SK-N-SH treated with all-trans-retinoic acid at 6 μM for 48 hours (cell line): ENCODE data around the gene MOGAT3.

Source experiments
- ATAC-seq: fragments of 200-7000 bp; cut with Tn5 transposase; 3 replicates; pipeline ENCODE4 v1.9.1; 2020; ENCODE audit warnings: mild to moderate bottlenecking, moderate library complexity
- BACH2 ChIP-seq: fragments of 250-450 bp; sonication (Bioruptor Pico); IDR thresholded peaks from 2 replicates; pipeline ENCODE4 v1.9.0; 2021; ENCODE audit warnings: mild to moderate bottlenecking, borderline replicate concordance
- CSDC2 ChIP-seq: fragments of 250-450 bp; sonication (Bioruptor Pico); IDR thresholded peaks from 2 replicates; pipeline ENCODE4 v1.5.0; 2020; ENCODE audit warnings: mild to moderate bottlenecking, moderate library complexity
- GLIS3 ChIP-seq: fragments of 250-450 bp; sonication (Bioruptor Pico); IDR thresholded peaks from 2 replicates; pipeline ENCODE4 v1.5.0; 2020; ENCODE audit warnings: mild to moderate bottlenecking, moderate library complexity
- ISL1 ChIP-seq: fragments of 250-450 bp; sonication (Bioruptor Pico); IDR thresholded peaks from 2 replicates; pipeline ENCODE4 v2.1.2; 2022; ENCODE audit warnings: mild to moderate bottlenecking, moderate library complexity
- TCF4 ChIP-seq: fragments of 250-450 bp; sonication (Bioruptor Pico); IDR thresholded peaks from 2 replicates; pipeline ENCODE4 v1.8.0; 2021; ENCODE audit warnings: mild to moderate bottlenecking, moderate library complexity, borderline replicate concordance
- ZFP3 ChIP-seq: fragments of 250-450 bp; sonication (Bioruptor Pico); IDR thresholded peaks from 2 replicates; pipeline ENCODE4 v1.5.0; 2020; ENCODE audit warnings: mild to moderate bottlenecking, moderate library complexity
- ZNF565 ChIP-seq: fragments of 450-650 bp; formaldehyde crosslinking; conservative IDR thresholded peaks from 2 replicates; pipeline ENCODE4 v1.5.0; 2020; ENCODE audit warnings: low read depth, mild to moderate bottlenecking, moderate library complexity
- ZNF70 ChIP-seq: fragments of 450-650 bp; formaldehyde crosslinking; IDR thresholded peaks from 2 replicates; pipeline ENCODE4 v1.5.0; 2020; ENCODE audit warnings: mild to moderate bottlenecking, moderate library complexity
- ZNF8 ChIP-seq: fragments of 450-650 bp; formaldehyde crosslinking; IDR thresholded peaks from 2 replicates; pipeline ENCODE4 v1.5.0; 2020; ENCODE audit warnings: mild to moderate bottlenecking, moderate library complexity
- TF ChIP-seq, protein P1 (sequence below): fragments of 250-450 bp; sonication (Bioruptor Pico); IDR thresholded peaks from 2 replicates; pipeline ENCODE4 v1.5.1; 2021; ENCODE audit warnings: mild to moderate bottlenecking, moderate library complexity
- TF ChIP-seq, protein P2 (sequence below): fragments of 250-450 bp; sonication (Bioruptor Pico); IDR thresholded peaks from 2 replicates; pipeline ENCODE4 v1.8.0; 2020; ENCODE audit warnings: mild to moderate bottlenecking, moderate library complexity, borderline replicate concordance
- TF ChIP-seq, protein P3 (sequence below): fragments of 250-450 bp; sonication (Bioruptor Pico); IDR thresholded peaks from 2 replicates; pipeline ENCODE4 v1.5.1; 2020; ENCODE audit warnings: low read depth, mild to moderate bottlenecking, moderate library complexity
- TF ChIP-seq, protein P4 (sequence below): fragments of 250-450 bp; sonication (Bioruptor Pico); IDR thresholded peaks from 2 replicates; pipeline ENCODE4 v1.8.0; 2021; ENCODE audit warnings: low read depth, mild to moderate bottlenecking, moderate library complexity, borderline replicate concordance
- TF ChIP-seq, protein P5 (sequence below): fragments of 250-450 bp; sonication (Bioruptor Pico); IDR thresholded peaks from 2 replicates; pipeline ENCODE4 v1.5.0; 2020; ENCODE audit warnings: mild to moderate bottlenecking, moderate library complexity

The MOGAT3 gene

DNA sequence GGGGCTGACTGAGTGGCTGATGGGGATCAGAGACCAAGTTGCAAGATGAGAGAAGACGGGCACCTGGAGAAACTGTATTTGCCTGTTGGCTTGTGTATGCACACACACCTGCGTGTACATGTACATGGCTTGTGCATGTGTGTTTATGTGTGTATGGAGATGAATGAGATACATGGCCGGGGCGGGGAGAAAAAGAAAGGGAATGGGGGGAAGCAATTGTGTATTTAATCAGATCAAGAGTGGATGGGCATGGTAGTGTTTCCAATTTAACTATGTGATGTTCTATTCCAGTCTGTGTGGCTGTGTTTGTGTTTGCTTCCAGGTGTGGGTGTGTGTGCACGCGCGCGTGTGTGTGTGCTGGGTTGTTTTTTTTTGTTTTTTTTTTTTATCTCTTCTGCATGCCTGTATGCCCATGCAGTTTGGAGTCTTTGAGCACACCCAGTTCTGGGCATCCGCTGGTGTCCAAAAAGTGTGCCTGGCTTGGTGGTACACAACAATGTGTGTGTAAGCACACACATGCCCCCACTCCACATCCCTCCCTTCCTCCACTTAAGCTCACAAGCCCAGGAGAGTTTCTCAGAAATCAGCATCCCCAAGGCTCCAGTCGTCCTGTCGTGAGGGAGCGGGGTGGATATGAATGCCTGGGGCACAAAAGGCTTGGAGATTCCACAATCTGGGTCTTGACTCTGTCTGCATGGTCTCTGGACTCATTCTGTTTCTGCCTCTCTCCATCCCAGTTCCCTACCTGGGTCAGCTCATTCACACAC, 33.0 kb downstream of the MOGAT3 start:
- no peak for ATAC-seq
- TF ChIP-seq ZNF8 (CRISPR knock-in tag) (no peak), TCF4 (CRISPR knock-in tag) (peak; percentile 7; the same call in 1 of the 2 replicates), GLIS3 (0 out of 2 replicates have a peak, but pooled peaks have one; percentile 42)

DNA sequence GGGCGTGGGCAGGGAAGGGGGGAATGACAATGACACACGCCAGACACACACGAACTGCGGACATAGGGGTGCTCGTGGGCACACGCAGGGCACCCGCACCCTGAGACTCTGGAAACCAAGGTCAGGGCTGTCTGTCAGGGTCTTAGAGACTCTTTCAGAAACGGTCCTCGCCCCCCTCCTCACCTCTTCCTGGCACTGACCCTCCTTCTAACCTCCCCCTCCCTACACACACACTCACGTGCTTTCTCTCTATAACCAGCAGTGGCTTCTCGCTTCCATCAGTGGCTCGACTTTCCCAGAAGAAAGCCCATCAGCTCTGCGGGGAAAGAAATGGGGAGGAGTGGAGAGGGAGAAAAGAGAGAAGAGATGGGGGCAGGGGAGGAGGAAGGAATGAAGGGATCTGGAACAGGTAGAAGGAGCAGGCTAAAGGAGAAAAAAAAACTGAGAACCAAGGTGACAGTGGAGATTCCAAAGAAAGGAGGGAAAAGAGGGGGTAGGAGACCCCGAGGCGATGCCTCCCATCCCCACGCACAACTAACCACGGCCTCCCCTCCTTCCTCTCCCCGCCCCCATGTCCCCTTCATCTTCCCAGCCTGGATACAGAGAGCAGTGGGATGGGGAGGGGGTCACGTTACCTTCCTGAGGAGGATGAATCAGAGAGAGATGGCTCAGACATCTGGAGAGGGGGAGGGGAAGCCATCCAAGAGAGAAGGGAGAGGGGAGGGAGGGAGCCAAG, 33.8 kb downstream of the MOGAT3 start:
- no peak for ATAC-seq
- TF ChIP-seq ZNF70 (CRISPR knock-in tag), result 0 out of 2 replicates have a peak, but pooled peaks have one; percentile 2
- TF ChIP-seq ZNF565 (CRISPR knock-in tag), result no peak
- no peak for TF ChIP-seq ISL1 (CRISPR knock-in tag)
- TF ChIP-seq GLIS3, result no peak
- TF ChIP-seq, protein P1, sequence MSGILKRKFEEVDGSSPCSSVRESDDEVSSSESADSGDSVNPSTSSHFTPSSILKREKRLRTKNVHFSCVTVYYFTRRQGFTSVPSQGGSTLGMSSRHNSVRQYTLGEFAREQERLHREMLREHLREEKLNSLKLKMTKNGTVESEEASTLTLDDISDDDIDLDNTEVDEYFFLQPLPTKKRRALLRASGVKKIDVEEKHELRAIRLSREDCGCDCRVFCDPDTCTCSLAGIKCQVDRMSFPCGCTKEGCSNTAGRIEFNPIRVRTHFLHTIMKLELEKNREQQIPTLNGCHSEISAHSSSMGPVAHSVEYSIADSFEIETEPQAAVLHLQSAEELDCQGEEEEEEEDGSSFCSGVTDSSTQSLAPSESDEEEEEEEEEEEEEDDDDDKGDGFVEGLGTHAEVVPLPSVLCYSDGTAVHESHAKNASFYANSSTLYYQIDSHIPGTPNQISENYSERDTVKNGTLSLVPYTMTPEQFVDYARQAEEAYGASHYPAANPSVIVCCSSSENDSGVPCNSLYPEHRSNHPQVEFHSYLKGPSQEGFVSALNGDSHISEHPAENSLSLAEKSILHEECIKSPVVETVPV, result 0 out of 2 replicates have a peak, but pooled peaks have one; percentile 63
- TF ChIP-seq ZFP3 (CRISPR knock-in tag), result 0 out of 2 replicates have a peak, but pooled peaks have one; percentile 24
- TF ChIP-seq TCF4 (CRISPR knock-in tag), result peak; percentile 45; the same call in 1 of the 2 replicates
- TF ChIP-seq, protein P2, sequence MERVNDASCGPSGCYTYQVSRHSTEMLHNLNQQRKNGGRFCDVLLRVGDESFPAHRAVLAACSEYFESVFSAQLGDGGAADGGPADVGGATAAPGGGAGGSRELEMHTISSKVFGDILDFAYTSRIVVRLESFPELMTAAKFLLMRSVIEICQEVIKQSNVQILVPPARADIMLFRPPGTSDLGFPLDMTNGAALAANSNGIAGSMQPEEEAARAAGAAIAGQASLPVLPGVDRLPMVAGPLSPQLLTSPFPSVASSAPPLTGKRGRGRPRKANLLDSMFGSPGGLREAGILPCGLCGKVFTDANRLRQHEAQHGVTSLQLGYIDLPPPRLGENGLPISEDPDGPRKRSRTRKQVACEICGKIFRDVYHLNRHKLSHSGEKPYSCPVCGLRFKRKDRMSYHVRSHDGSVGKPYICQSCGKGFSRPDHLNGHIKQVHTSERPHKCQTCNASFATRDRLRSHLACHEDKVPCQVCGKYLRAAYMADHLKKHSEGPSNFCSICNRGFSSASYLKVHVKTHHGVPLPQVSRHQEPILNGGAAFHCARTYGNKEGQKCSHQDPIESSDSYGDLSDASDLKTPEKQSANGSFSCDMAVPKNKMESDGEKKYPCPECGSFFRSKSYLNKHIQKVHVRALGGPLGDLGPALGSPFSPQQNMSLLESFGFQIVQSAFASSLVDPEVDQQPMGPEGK (CRISPR knock-in tag), result peak; percentile 28; the same call in 1 of the 2 replicates
- TF ChIP-seq, all 23 proteins: peak for 5

DNA sequence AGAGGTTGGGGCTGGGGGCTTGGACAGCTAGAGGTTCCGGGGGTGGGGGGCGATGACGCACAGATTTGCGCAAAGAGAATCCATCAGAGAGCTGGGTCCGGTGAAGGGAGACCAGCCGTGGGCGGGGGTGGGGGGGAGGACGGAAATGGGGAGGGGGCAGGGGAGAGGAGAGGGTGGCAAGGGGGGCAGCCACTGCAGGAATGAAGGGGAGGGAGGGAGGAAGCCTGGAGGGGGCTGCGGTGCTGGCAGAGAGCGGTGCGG, 34.3 kb downstream of the MOGAT3 start:
- TF ChIP-seq CSDC2 (CRISPR knock-in tag) (no peak), BACH2 (CRISPR knock-in tag) (no peak), ISL1 (CRISPR knock-in tag) (no peak)
- TF ChIP-seq, protein P3, sequence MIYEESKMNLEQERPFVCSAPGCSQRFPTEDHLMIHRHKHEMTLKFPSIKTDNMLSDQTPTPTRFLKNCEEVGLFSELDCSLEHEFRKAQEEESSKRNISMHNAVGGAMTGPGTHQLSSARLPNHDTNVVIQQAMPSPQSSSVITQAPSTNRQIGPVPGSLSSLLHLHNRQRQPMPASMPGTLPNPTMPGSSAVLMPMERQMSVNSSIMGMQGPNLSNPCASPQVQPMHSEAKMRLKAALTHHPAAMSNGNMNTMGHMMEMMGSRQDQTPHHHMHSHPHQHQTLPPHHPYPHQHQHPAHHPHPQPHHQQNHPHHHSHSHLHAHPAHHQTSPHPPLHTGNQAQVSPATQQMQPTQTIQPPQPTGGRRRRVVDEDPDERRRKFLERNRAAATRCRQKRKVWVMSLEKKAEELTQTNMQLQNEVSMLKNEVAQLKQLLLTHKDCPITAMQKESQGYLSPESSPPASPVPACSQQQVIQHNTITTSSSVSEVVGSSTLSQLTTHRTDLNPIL, result no peak
- TF ChIP-seq, protein P4, sequence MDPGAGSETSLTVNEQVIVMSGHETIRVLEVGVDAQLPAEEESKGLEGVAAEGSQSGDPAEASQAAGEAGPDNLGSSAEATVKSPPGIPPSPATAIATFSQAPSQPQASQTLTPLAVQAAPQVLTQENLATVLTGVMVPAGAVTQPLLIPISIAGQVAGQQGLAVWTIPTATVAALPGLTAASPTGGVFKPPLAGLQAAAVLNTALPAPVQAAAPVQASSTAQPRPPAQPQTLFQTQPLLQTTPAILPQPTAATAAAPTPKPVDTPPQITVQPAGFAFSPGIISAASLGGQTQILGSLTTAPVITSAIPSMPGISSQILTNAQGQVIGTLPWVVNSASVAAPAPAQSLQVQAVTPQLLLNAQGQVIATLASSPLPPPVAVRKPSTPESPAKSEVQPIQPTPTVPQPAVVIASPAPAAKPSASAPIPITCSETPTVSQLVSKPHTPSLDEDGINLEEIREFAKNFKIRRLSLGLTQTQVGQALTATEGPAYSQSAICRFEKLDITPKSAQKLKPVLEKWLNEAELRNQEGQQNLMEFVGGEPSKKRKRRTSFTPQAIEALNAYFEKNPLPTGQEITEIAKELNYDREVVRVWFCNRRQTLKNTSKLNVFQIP (CRISPR knock-in tag), result no peak
- TF ChIP-seq, protein P1, result no peak
- no peak for ATAC-seq

DNA sequence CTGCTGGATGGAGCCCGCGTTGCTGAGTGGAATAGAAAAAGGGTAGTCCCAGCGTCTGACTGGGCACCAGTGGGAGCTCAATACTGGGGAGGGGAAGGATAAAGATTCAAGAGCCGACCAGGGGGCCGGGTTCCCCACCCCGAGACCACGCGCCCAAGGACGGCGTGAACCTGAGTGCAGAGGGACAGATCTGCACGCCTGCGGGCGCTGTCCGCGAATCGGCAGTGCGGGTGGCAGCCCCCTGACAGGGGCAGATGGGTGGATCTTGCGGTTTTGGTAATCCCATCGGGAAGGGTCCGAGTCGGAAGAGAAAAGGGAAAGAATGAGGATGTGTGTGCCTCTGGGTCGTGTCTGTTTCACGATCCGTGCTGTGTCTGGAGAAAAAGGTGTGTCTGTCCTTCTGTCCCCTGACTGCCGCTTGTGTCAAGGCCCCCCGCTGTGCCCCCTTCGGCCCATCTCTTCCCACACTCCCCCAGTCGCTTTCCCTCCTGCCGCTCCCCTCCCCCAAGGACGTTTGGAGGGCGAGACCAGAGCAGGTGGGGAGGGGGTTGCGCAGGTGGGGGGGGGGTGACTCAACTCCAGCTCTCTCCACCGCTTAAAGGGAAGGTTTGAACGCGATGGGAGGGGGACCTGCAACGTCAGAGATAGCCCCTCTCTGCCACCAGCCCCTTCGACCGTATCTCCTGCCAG, 34.7 kb downstream of the MOGAT3 start:
- ATAC-seq, result peak; percentile 1; the same call in 2 of the 3 replicates
- TF ChIP-seq, protein P5, sequence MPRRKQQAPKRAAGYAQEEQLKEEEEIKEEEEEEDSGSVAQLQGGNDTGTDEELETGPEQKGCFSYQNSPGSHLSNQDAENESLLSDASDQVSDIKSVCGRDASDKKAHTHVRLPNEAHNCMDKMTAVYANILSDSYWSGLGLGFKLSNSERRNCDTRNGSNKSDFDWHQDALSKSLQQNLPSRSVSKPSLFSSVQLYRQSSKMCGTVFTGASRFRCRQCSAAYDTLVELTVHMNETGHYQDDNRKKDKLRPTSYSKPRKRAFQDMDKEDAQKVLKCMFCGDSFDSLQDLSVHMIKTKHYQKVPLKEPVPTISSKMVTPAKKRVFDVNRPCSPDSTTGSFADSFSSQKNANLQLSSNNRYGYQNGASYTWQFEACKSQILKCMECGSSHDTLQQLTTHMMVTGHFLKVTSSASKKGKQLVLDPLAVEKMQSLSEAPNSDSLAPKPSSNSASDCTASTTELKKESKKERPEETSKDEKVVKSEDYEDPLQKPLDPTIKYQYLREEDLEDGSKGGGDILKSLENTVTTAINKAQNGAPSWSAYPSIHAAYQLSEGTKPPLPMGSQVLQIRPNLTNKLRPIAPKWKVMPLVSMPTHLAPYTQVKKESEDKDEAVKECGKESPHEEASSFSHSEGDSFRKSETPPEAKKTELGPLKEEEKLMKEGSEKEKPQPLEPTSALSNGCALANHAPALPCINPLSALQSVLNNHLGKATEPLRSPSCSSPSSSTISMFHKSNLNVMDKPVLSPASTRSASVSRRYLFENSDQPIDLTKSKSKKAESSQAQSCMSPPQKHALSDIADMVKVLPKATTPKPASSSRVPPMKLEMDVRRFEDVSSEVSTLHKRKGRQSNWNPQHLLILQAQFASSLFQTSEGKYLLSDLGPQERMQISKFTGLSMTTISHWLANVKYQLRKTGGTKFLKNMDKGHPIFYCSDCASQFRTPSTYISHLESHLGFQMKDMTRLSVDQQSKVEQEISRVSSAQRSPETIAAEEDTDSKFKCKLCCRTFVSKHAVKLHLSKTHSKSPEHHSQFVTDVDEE (CRISPR knock-in tag), result 0 out of 2 replicates have a peak, but pooled peaks have one; percentile 39
- TF ChIP-seq ZNF8 (CRISPR knock-in tag), result no peak
